Activated naive CD8-positive, alpha-beta T cell (primary cell): ENCODE data around the gene ARHGAP25.
A peak's percentile ranks its signal among the peaks of the same experiment; 100 is the strongest.

Experiments used
- H3K27ac Mint-ChIP-seq: one replicate; pipeline ENCODE4 v1.8.0; 2021; ENCODE audit warnings: mixed read lengths
- H3K27me3 Mint-ChIP-seq: one replicate; pipeline ENCODE4 v1.8.0; 2021; ENCODE audit warnings: mixed read lengths
- H3K36me3 Mint-ChIP-seq: one replicate; pipeline ENCODE4 v1.8.0; 2021; ENCODE audit warnings: mixed read lengths
- H3K4me1 Mint-ChIP-seq: one replicate; pipeline ENCODE4 v1.8.0; 2021; ENCODE audit warnings: low read depth, mixed read lengths
- H3K4me3 Mint-ChIP-seq: one replicate; pipeline ENCODE4 v1.8.0; 2021; ENCODE audit warnings: mild to moderate bottlenecking, mixed read lengths
- H3K9me3 Mint-ChIP-seq: one replicate; pipeline ENCODE4 v1.8.0; 2021; ENCODE audit warnings: low read depth, mixed read lengths

The ARHGAP25 gene

DNA sequence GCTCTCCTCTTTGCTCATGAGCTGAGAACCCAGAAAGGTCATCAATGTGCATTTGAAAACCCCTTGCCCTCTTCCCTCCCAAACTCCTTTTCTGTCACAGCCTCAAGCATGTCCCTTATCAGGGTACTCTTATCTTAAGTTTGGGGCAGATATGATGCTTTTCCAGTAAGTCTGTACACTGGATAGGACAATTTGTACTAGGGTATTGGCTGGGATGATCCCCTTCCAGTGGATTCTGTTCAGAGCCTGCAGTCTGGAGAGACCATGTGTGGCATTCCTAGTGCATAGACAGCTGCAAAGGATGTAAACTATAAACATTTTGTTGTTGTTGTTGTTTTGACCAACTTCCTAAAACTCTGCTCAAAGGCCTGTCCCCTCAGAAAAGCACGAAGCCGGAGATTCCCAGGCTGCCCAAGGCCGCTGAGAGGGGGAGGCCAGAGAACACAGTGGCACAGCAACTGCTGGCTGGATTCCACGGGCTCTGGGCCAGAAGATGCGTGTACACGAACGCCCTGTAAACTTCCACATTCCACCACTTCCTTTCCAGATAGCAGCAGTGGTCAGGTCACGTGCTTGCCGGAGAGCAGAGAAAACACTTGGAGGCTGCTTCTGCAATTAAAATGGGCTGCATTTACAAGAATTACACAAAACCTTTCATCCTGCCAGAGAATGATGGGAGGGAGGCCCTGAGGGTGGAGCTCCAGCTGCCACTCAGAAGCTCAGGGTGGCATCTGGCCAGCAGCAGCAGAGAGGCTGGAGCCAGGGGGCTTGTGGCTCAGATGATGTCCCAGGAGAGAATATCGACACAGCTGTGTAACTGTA lies 94.5 kb downstream of the ARHGAP25 start:
- Mint-ChIP-seq H3K27me3 (no peaks in the 10 kb centered on the region), H3K9me3 (no peaks in the 10 kb centered on the region), H3K4me1 (peaks cover 65% of the 10 kb centered on the region), H3K4me3 (peak overlapping the region; percentile 59), H3K36me3 (peaks cover 3% of the 10 kb centered on the region), H3K27ac (peak overlapping the region; percentile 91)

DNA sequence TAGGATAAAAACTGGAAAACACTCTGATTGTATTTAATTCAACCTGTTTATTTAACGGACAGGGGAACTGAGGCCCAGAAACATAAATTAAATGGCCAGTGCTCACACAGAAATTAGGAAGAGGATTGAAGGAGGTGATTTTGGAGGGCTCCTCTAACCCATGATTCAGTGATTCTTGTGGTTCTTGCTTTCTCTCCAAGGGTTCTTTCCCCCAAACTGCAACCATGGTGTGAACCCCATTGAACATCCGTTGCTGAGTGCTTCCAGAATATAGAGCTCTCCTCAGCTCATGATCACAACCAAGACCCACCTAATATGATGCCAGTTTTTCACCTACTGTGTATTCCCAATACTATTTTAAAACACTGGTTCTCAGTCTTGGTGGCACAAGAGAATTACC lies 95.1 kb downstream of the ARHGAP25 start:
- Mint-ChIP-seq H3K9me3 (no peaks in the 10 kb centered on the region), H3K36me3 (peaks cover 3% of the 10 kb centered on the region), H3K4me1 (peaks cover 66% of the 10 kb centered on the region), H3K27ac (peak overlapping the region; percentile 91), H3K4me3 (peak overlapping the region; percentile 59), H3K27me3 (no peaks in the 10 kb centered on the region)

DNA sequence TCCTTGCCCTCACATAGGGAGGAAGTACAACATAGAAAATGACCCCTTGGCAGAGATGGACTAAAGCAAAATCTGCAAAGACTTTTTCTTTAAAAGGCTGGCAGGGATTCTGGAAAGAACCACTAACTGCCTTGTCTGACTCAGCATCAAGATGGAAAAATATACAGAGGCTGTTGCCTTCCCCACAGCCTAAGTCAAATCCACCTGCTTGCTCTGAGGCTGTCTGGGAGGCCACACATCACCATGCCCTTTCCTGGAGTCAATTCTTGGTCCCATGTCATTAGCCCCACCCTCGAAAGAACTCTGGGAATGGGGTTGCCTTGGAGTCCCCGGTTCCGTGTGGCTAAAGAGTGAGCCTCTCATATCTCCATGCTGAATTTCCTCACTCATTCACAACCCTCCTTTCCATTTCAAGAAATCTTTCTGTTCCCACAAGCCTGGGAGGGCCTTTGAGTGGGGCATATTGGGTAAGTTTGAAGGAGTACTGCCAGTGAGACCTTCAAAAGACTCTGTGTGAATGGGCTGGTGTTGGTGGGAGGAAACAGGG lies 97.1 kb downstream of the ARHGAP25 start:
- Mint-ChIP-seq H3K4me3 (peak overlapping the region; percentile 67), H3K27ac (peak overlapping the region; percentile 90), H3K9me3 (no peaks in the 10 kb centered on the region), H3K36me3 (no peaks in the 10 kb centered on the region), H3K27me3 (no peaks in the 10 kb centered on the region), H3K4me1 (peaks cover 63% of the 10 kb centered on the region)

DNA sequence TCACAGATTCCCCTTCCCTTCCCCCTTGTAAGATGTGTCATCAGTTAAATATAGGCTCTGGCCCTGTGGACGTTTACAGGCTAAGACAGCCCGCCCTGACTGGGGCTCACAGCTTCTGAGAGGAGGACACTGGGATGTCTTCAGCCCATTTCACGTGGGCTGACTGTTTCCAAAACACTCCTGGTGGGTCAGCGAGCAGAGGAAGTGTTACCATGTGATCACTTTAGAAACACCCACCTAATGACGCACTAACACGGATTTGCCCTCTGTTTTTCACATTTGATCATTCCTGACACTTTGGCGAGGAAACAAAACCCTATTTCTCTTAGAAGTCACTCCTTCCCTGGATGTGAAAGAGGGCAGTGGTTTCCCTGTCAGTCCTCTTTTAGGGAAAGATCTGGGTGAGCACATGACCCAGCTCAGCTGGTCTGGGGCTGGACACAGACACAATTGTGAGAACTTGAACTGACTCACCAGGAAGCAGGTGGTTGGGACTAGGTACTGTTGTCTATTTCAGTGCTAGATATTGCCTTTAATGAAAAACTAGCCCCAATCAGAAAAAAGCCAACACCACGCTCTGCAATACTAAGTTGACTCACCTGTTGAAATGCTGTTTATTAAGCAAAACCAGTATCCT lies 97.7 kb downstream of the ARHGAP25 start:
- Mint-ChIP-seq H3K4me1 (peaks cover 67% of the 10 kb centered on the region), H3K4me3 (peak overlapping the region; percentile 67), H3K36me3 (no peaks in the 10 kb centered on the region), H3K27me3 (no peaks in the 10 kb centered on the region), H3K27ac (peak overlapping the region; percentile 90), H3K9me3 (no peaks in the 10 kb centered on the region)

GRCh38 chr2:68833162-68833561 lies 98.6 kb downstream of the ARHGAP25 start:
- peaks cover 67% of the 10 kb centered on the region for H3K4me1 Mint-ChIP-seq
- H3K36me3 Mint-ChIP-seq, result no peaks in the 10 kb centered on the region
- no peaks in the 10 kb centered on the region for H3K9me3 Mint-ChIP-seq
- peak overlapping the region; percentile 67 for H3K4me3 Mint-ChIP-seq
- peak overlapping the region; percentile 90 for H3K27ac Mint-ChIP-seq
- no peaks in the 10 kb centered on the region for H3K27me3 Mint-ChIP-seq

- no peak overlapping the region for H3K4me3 Mint-ChIP-seq
- no peak overlapping the region for H3K27ac Mint-ChIP-seq
- H3K27me3 Mint-ChIP-seq, result no peaks in the 10 kb centered on the region
- H3K36me3 Mint-ChIP-seq, result no peaks in the 10 kb centered on the region
- H3K4me1 Mint-ChIP-seq, result peaks cover 50% of the 10 kb centered on the region
- no peaks in the 10 kb centered on the region for H3K9me3 Mint-ChIP-seq
These were observed 100.2 kb downstream of the ARHGAP25 start for GRCh38 chr2:68834737-68835376.

- Mint-ChIP-seq H3K27ac (no peak overlapping the region), H3K36me3 (no peaks in the 10 kb centered on the region), H3K4me3 (no peak overlapping the region), H3K4me1 (peaks cover 42% of the 10 kb centered on the region), H3K9me3 (no peaks in the 10 kb centered on the region), H3K27me3 (no peaks in the 10 kb centered on the region)
These were observed 101.0 kb downstream of the ARHGAP25 start for GRCh38 chr2:68835621-68836020.

DNA sequence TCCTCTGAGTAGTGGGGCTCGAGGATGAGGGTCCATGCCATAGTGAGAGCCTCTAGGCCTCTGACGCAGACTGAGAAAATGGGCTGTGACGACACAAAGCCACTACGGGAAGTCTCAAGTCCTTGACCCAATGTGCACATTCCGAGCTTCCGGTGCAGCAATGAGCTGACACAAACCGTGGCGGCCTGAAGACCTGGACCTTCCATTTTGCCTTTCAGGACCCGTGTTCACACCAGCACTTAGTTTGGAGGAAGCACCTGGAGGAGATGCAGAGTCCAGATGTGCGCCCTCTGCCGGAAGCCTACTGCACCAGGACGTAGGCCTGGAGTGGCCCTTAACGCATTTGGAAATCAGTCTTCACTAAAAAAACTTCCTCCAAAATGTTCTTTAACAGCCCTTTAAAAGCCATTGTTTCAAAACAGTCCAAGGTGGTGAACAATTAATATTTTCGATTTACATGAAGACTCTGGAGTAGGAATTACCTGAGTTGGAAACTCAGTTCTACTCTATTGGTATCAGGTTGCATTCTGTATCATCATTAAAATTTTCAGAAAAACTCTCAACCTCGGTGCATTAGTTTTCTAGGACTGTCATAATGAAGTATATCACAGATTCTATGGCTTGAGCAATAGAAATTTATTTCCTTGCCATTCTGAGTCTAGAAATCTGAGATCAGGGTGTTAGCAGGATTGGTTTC lies 102.7 kb downstream of the ARHGAP25 start:
- Mint-ChIP-seq H3K27me3 (no peaks in the 10 kb centered on the region), H3K27ac (no peak overlapping the region), H3K9me3 (no peaks in the 10 kb centered on the region), H3K36me3 (no peaks in the 10 kb centered on the region), H3K4me1 (peaks cover 25% of the 10 kb centered on the region), H3K4me3 (no peak overlapping the region)

- Mint-ChIP-seq H3K9me3 (no peaks in the 10 kb centered on the region), H3K4me1 (peaks cover 19% of the 10 kb centered on the region), H3K27ac (no peak overlapping the region), H3K27me3 (no peaks in the 10 kb centered on the region), H3K4me3 (no peak overlapping the region), H3K36me3 (no peaks in the 10 kb centered on the region)
These were observed 103.3 kb downstream of the ARHGAP25 start for GRCh38 chr2:68837861-68838341.

- Mint-ChIP-seq H3K9me3 (no peaks in the 10 kb centered on the region), H3K4me1 (peaks cover 15% of the 10 kb centered on the region), H3K4me3 (no peak overlapping the region), H3K27me3 (no peaks in the 10 kb centered on the region), H3K36me3 (no peaks in the 10 kb centered on the region), H3K27ac (no peak overlapping the region)
These were observed 104.0 kb downstream of the ARHGAP25 start for GRCh38 chr2:68838641-68839040.

DNA sequence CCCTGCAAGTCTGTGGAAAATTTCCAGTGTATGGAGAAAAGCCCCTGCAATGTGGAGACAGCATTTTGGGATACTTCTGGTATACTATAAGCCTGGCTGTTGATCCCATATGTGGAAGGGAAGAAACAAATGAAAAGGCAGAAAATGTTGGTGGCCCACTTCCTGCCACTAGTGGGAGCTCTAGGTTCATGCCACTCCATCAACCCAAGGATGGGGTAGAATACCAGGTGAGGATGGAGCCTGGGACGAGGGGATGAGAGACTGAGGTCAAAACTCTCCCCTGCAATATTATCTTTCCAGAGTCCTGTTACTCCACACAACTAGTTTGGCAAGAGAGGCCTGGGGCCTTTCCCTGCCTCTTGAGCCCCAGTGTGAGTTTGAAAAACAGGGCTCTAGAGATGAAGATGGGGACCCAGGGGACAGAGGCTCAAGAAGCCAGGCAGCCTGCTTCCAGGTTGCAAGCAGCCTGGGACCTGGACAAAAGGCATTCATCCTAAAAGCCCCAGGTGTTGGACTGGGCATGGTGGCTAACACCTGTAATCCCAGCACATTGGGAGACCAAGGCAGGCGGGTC lies 104.7 kb downstream of the ARHGAP25 start:
- Mint-ChIP-seq H3K4me3 (no peak overlapping the region), H3K27me3 (no peaks in the 10 kb centered on the region), H3K4me1 (peaks cover 15% of the 10 kb centered on the region), H3K36me3 (no peaks in the 10 kb centered on the region), H3K9me3 (no peaks in the 10 kb centered on the region), H3K27ac (no peak overlapping the region)

DNA sequence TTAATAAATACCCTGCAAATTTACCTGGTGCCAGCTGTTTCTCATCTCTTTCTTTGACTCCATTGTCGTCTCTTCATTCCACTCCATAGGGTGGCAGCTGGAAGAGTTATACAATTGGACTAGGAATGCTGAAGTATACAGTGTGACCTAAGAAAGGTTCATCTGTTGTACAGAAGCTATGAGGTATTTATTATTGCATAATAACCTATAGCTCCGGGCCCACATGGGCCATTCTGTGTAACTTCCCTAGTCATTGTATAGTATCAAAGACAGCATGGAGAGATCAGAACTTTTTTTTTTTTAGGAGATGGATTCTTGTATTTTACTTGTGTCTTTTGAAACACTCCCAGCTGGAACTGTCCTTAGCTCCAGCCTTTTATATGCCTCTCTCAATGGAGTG lies 110.4 kb downstream of the ARHGAP25 start:
- no peaks in the 10 kb centered on the region for H3K27me3 Mint-ChIP-seq
- no peak overlapping the region for H3K4me3 Mint-ChIP-seq
- no peaks in the 10 kb centered on the region for H3K4me1 Mint-ChIP-seq
- H3K36me3 Mint-ChIP-seq, result peaks cover 3% of the 10 kb centered on the region
- no peaks in the 10 kb centered on the region for H3K9me3 Mint-ChIP-seq
- H3K27ac Mint-ChIP-seq, result no peak overlapping the region

DNA sequence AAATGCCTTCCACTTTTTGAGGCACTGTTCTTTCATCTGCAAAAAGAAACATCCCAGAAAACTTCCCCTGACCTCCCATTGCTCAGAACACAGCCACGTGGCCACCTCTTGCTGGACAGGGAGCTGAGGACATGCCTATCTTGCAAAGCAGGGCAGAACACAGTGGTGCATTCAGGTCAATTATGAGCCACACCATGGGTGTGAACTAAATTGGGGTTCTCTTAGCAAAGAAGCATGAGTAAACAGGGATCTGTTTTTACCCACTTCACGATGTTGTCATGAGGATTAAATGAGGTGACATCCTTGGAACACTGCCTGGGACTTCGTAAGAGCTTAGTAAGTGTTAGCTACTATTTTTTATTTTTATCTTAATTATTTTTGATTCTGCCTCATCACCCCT lies 111.5 kb downstream of the ARHGAP25 start:
- Mint-ChIP-seq H3K27me3 (no peaks in the 10 kb centered on the region), H3K27ac (no peak overlapping the region), H3K4me1 (no peaks in the 10 kb centered on the region)

GRCh38 chr2:68847751-68848150 lies 113.1 kb downstream of the ARHGAP25 start:
- Mint-ChIP-seq H3K36me3 (peaks cover 3% of the 10 kb centered on the region), H3K4me3 (no peak overlapping the region), H3K9me3 (no peaks in the 10 kb centered on the region), H3K27ac (no peak overlapping the region), H3K27me3 (no peaks in the 10 kb centered on the region), H3K4me1 (no peaks in the 10 kb centered on the region)

More for the DNA sequence above, 111.5 kb downstream of the ARHGAP25 start:
- Mint-ChIP-seq H3K36me3 (peaks cover 3% of the 10 kb centered on the region), H3K9me3 (no peaks in the 10 kb centered on the region), H3K4me3 (no peak overlapping the region)
